Ishikawa (cell line): ENCODE data around the gene STPG2.

Source experiments
- CEBPB ChIP-seq: IDR thresholded peaks from 2 replicates; pipeline ENCODE4 v1.6.1; 2012
- NFIC ChIP-seq: IDR thresholded peaks from 2 replicates; pipeline ENCODE4 v1.6.1; 2012
- TCF12 ChIP-seq: IDR thresholded peaks from 2 replicates; pipeline ENCODE4 v1.6.1; 2012; ENCODE audit warnings: low read depth

- TF ChIP-seq NFIC (no peak), CEBPB (no peak), TCF12 (no peak)
Measured at GRCh38 chr4:97836662-97837061, 306.6 kb downstream of the STPG2 start.
